Heart left ventricle (tissue), 13 donors: ENCODE data around the gene CFAP251.

ENCODE experiments used
- CTCF ChIP-seq, 12 donors: fragments of 200-600 bp; sonication (generic) in 4 of 12; IDR thresholded peaks; one replicate each; pipeline versions ENCODE4 v1.5.0 to v1.8.0; 2018 to 2022; ENCODE audit warnings: antibody characterized with exemption in 12 of 12, mild to moderate bottlenecking in 5 of 12
- POLR2A ChIP-seq, 2 donors: fragments of 450-650 bp; IDR thresholded peaks; one replicate each; pipeline ENCODE4 v1.6.1; 2017; ENCODE audit warnings: antibody characterized with exemption in 2 of 2, mild to moderate bottlenecking in 2 of 2, moderate library complexity in 2 of 2
- donor health status: ischemic (EF 13 %, LVEDD 7.1; RV severe dilation, severe dysfunction).
- donor health status: DM: no; HTN: yes; CAD: no.
- donor health status: DM: no; HTN: no; CAD: no.
- donor health status: ischemic (EF 25% LVEDD 6.9; RV normal size, moderate dysfunction).
- donor health status: ischemic (EF 25% LVEDD 5.7; RV mildly dilated, moderate dysfunction).
- donor health status: ischemic (EF 35%, LVEDD 5.7; RV mildly dilated, moderate dysfunction).
- donor health status: nonischemic (EF 11% LVEDD 7.7; RV severe dilation, severe dysfunction).
- donor health status: DM: yes; HTN: yes; CAD: no.
- donor health status: PGD.
- donor health status: ischemic (EF 29% LVEDD 5.4; RV normal size, mild dysfunction).
- donor health status: nonischemic (EF 23%, LVEDD 6.1; RV moderate dilation, normal function).

GRCh38 chr12:122051231-122051876 lies 133.0 kb downstream of the CFAP251 start:
- TF ChIP-seq CTCF (IDR thresholded peaks at IDR 0.05) (peak in 1 of 12 donors; percentile 7), POLR2A (IDR thresholded peaks at IDR 0.05) (no peak)
